PFSK-1 (cell line): ENCODE data around the gene SORBS1.

ENCODE experiments used
- FOXP2 ChIP-seq: optimal IDR thresholded peaks from 2 replicates; pipeline ENCODE3; 2011; ENCODE audit warnings: borderline replicate concordance, control low read depth, inconsistent platforms; ENCODE audit not compliant: insufficient read depth; ENCODE audit errors: extremely low read length, extremely low read depth
- POLR2AphosphoS5 ChIP-seq: IDR thresholded peaks from 2 replicates; pipeline ENCODE4 v1.6.1; 2012; ENCODE audit warnings: low read depth, mild to moderate bottlenecking, control low read depth, low read length, moderate library complexity
- SIN3A ChIP-seq: IDR thresholded peaks from 2 replicates; pipeline ENCODE4 v1.6.1; 2012; ENCODE audit warnings: mild to moderate bottlenecking, low read length, moderate library complexity, borderline replicate concordance; ENCODE audit not compliant: insufficient read depth
- TAF1 ChIP-seq: IDR thresholded peaks from 2 replicates; pipeline ENCODE4 v1.6.1; 2012; ENCODE audit warnings: low read length, control low read depth, borderline replicate concordance; ENCODE audit not compliant: insufficient read depth
- TF ChIP-seq, protein P1 (sequence below), 2 experiments: IDR thresholded peaks; 2 replicates each; pipeline versions ENCODE4 v1.6.1 to v1.8.0; 2011 to 2012; ENCODE audit warnings: low read depth in 2 of 2, low read length in 2 of 2, control low read depth in 1 of 2, inconsistent platforms in 1 of 2, mild to moderate bottlenecking in 1 of 2, moderate library complexity in 1 of 2; ENCODE audit not compliant: insufficient read depth in 1 of 2

SORBS1 gene

DNA sequence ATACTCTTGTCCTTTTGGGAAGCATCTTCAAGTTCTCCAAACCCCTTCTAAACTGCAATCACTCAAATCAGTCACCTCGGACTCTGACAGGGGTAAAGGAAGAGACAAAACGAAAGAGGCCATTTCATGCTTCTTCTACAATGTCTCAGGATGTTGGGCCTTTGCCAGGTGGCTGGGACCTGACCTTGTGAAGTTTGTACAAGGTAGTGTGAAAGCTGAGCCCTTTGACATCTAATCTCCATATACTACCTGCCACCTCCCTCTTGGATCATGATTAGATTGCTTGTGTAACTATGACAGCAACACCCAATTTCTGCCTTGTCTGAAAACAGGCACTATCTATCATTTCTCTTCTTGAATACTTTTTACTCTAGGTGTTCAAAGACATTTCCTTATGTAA is 235.3 kb downstream of the SORBS1 start:
- TF ChIP-seq POLR2AphosphoS5 (no peak), SIN3A (no peak), TAF1 (no peak), FOXP2 (no peak)
- TF ChIP-seq, protein P1, sequence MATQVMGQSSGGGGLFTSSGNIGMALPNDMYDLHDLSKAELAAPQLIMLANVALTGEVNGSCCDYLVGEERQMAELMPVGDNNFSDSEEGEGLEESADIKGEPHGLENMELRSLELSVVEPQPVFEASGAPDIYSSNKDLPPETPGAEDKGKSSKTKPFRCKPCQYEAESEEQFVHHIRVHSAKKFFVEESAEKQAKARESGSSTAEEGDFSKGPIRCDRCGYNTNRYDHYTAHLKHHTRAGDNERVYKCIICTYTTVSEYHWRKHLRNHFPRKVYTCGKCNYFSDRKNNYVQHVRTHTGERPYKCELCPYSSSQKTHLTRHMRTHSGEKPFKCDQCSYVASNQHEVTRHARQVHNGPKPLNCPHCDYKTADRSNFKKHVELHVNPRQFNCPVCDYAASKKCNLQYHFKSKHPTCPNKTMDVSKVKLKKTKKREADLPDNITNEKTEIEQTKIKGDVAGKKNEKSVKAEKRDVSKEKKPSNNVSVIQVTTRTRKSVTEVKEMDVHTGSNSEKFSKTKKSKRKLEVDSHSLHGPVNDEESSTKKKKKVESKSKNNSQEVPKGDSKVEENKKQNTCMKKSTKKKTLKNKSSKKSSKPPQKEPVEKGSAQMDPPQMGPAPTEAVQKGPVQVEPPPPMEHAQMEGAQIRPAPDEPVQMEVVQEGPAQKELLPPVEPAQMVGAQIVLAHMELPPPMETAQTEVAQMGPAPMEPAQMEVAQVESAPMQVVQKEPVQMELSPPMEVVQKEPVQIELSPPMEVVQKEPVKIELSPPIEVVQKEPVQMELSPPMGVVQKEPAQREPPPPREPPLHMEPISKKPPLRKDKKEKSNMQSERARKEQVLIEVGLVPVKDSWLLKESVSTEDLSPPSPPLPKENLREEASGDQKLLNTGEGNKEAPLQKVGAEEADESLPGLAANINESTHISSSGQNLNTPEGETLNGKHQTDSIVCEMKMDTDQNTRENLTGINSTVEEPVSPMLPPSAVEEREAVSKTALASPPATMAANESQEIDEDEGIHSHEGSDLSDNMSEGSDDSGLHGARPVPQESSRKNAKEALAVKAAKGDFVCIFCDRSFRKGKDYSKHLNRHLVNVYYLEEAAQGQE (IDR thresholded peaks at IDR 0.05; ENCODE audit: insufficient read depth in 1 of 2, low read depth in 2 of 2, low read length in 2 of 2): no peak

DNA sequence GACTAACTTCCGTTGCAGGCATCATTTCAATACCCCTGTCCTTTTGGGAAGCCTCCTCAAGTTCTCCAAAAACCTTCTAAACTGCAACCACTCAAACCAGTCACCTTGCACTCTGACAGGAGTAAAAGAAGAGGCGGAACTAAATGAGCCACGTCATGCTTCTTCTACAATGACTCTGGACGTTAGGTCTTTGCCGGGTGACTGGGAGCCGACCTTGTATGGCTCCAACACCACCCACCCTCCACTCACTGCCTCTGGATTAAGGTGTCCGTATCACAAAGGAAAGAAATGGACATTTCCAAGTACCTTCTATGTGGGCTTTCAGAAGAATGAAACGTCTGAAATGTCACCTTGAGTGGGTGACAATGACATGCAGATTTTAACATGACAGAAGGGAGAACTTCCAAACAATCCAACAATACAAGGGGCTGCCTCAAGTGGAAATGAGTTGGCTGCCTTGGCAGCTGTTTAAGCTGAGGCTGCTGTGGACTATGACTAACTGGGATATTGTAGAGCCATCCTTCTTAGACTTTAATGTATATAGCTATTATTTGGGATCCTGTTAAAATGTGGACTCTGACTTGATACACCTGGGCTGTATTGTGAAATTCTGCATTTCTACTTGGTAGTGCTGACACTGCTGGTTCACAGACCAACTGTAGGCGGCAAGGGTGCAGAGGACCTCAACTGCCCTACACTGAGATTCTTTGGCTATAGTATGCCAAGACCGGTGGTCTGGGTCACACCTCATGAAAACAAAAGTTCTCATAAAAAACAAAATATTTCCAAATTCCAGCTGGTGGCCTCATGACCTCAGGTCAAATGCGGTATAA is 236.5 kb downstream of the SORBS1 start:
- TF ChIP-seq SIN3A (no peak), TAF1 (no peak), FOXP2 (no peak), POLR2AphosphoS5 (no peak)
- TF ChIP-seq, protein P1 (IDR thresholded peaks at IDR 0.05; ENCODE audit: insufficient read depth in 1 of 2, low read depth in 2 of 2, low read length in 2 of 2): no peak

DNA sequence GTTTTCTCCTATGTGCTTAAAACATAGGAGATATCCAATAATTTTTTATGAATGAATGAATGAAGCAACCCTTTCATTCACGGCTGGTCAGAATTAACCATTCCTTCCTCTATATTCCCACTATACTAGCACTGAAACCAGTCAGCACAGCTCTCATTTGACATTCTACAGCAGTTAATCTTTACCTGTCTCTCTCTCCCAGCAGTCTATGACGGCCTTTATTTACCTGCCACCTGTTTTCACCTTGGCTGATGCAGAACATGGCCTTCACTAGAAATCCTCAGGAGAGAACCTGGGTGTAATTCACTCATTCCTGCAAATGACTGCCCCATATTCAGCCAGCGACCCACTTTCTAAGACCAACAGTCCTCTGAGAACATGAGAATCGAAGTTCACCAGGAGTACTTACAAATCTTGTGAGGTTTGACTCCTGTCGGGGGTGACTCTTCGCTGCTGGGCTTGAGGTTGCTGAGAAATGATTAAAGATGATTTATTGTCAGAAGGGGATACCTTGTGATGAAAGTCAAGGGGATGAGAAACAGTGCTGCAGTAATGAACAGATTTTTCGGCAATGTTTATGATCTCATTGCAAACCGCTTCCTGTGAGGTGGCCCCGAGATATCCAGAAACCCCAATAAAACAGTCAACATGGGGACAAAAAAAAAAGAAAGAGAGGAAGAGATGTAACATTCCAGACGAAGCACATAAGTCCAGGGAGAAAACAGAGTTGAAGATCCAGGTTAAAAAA is 239.4 kb downstream of the SORBS1 start:
- TF ChIP-seq TAF1 (no peak), POLR2AphosphoS5 (no peak), FOXP2 (no peak), SIN3A (no peak)
- TF ChIP-seq, protein P1 (IDR thresholded peaks at IDR 0.05; ENCODE audit: insufficient read depth in 1 of 2, low read depth in 2 of 2, low read length in 2 of 2): no peak

DNA sequence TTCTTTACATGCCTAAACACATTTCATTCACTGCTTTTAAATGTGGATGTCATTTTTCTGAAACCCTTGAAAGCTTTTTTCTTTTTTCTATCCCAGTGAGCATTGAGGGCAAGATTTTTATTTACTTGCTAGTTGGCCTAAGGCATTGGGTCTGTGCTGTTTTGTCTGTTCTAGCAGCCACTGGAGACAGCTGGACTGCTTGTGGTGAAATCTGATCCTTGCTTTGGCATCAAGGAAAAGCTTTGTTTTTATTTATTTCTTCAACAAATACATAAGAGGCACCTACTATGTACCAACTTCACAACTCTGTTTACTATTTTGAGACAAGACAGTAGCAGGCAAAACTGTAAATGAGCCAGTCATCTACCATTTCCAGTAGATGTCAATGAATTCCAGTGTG is 241.9 kb downstream of the SORBS1 start:
- TF ChIP-seq SIN3A (no peak), FOXP2 (no peak), POLR2AphosphoS5 (no peak), TAF1 (no peak)
- TF ChIP-seq, protein P1 (IDR thresholded peaks at IDR 0.05; ENCODE audit: insufficient read depth in 1 of 2, low read depth in 2 of 2, low read length in 2 of 2): no peak
